ENCODE results near the gene SNORC. TPM values are rescaled to one million over a fixed set of nuclear protein-coding genes. Genes with fewer than 3 reads are reported as not detected.

SNORC gene
- total and polyA plus RNA-seq, 2 experiments from 2014 or later = 0.39 TPM; not detected in 1

DNA sequence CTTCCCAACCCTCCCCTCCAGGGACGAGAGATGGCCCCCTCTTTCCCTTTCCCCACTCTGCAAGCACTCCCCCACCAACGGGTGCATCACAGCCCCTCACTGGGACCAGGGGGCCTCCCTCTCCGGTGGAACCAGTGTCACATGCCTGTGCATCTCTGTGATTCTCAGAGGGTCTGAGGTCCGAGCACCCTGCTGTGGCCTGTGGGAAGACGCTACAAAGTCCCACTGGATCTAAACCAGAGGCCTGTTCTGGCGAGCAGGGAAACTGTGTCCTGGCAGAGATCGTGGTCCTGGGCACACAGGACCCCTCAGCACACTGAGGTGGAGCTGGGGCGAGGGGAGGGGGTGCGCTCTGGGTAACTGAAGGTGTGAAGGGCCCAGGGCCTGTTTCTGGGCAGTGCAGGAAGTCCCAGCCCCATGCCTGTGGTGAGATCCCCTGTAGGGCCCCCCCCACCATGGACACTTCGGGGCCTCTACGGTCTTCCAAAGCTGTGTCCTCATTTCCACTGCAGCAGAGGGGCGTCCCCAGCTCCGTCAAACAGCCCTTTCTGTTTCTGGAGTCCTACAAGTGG lies 8.0 kb downstream of the SNORC start:
- Histone ChIP-seq H3F3A (ENCODE audit: insufficient read depth) (no peaks in the 10 kb centered on the region), H3K4me1 (ENCODE audit: insufficient read depth) (no peaks in the 10 kb centered on the region), H3K4me3 (no peak overlapping the region), H3K9me3 (ENCODE audit: low read depth) (no peaks in the 10 kb centered on the region), H3K27ac (no peak overlapping the region), H4K20me1 (ENCODE audit: insufficient read depth) (no peaks in the 10 kb centered on the region), H3K36me3 (ENCODE audit: low read depth) (no peaks in the 10 kb centered on the region), H3K9me2 (ENCODE audit: insufficient read depth) (no peaks in the 10 kb centered on the region), H3K79me2 (ENCODE audit: insufficient read depth) (no peaks in the 10 kb centered on the region), H3K9ac (no peak overlapping the region), H3K4me2 (ENCODE audit: unreplicated experiment) (no peak overlapping the region), H2AFZ (no peak overlapping the region), H3K27me3 (replicated peaks; ENCODE audit: insufficient read depth) (no peaks in the 10 kb centered on the region)
- in situ Hi-C loops (cut with MboI) = no loop called here
- DNase-seq = no peak
- WGBS, 2 experiments (ENCODE audit: low coverage in 1 of 2, low lambda C conversion rate in 2 of 2, missing lambda C conversion rate in 2 of 2) = 93 to 95% methylated on average over 13 of the region's 13 CpGs
- TF ChIP-seq EZH2phosphoT487 (IDR thresholded peaks at IDR 0.05; ENCODE audit: insufficient read depth, low read depth) = no peak
- no peak for TF ChIP-seq EZH2 (IDR thresholded peaks at IDR 0.05; ENCODE audit: insufficient read depth, poor library complexity, severe bottlenecking)

GRCh38 chr2:232878855-232879617 lies 9.0 kb downstream of the SNORC start:
- H3K27ac ChIP-seq = no peak overlapping the region
- 89 to 91% methylated on average over 14 to 20 of the region's 20 CpGs for WGBS, 2 experiments (ENCODE audit: low coverage in 1 of 2, low lambda C conversion rate in 2 of 2, missing lambda C conversion rate in 2 of 2)
- H3K9me3 ChIP-seq (ENCODE audit: low read depth) = no peaks in the 10 kb centered on the region
- in situ Hi-C loops (cut with MboI) = no loop called here
- no peaks in the 10 kb centered on the region for H4K20me1 ChIP-seq (ENCODE audit: insufficient read depth)
- H3F3A ChIP-seq (ENCODE audit: insufficient read depth) = no peaks in the 10 kb centered on the region
- H3K4me2 ChIP-seq (ENCODE audit: unreplicated experiment) = no peak overlapping the region
- H3K9ac ChIP-seq = no peak overlapping the region
- H3K4me3 ChIP-seq = no peak overlapping the region
- H3K4me1 ChIP-seq (ENCODE audit: insufficient read depth) = no peaks in the 10 kb centered on the region
- DNase-seq = no peak
- H2AFZ ChIP-seq = no peak overlapping the region
- no peaks in the 10 kb centered on the region for H3K27me3 ChIP-seq (replicated peaks; ENCODE audit: insufficient read depth)
- no peaks in the 10 kb centered on the region for H3K36me3 ChIP-seq (ENCODE audit: low read depth)
- H3K79me2 ChIP-seq (ENCODE audit: insufficient read depth) = no peaks in the 10 kb centered on the region
- no peaks in the 10 kb centered on the region for H3K9me2 ChIP-seq (ENCODE audit: insufficient read depth)
- TF ChIP-seq EZH2phosphoT487 (IDR thresholded peaks at IDR 0.05; ENCODE audit: insufficient read depth, low read depth) (no peak), EZH2 (IDR thresholded peaks at IDR 0.05; ENCODE audit: insufficient read depth, poor library complexity, severe bottlenecking) (no peak)

- Histone ChIP-seq H3K4me2 (ENCODE audit: unreplicated experiment) (no peak overlapping the region), H3K27ac (no peak overlapping the region), H3K9me3 (ENCODE audit: low read depth) (no peaks in the 10 kb centered on the region), H3K36me3 (ENCODE audit: low read depth) (no peaks in the 10 kb centered on the region), H2AFZ (no peak overlapping the region), H3K79me2 (ENCODE audit: insufficient read depth) (no peaks in the 10 kb centered on the region), H3K27me3 (replicated peaks; ENCODE audit: insufficient read depth) (no peaks in the 10 kb centered on the region), H3K9me2 (ENCODE audit: insufficient read depth) (no peaks in the 10 kb centered on the region), H3K4me3 (no peak overlapping the region), H3K9ac (no peak overlapping the region), H3K4me1 (ENCODE audit: insufficient read depth) (no peaks in the 10 kb centered on the region), H4K20me1 (ENCODE audit: insufficient read depth) (no peaks in the 10 kb centered on the region), H3F3A (ENCODE audit: insufficient read depth) (no peaks in the 10 kb centered on the region)
- no peak for DNase-seq
- in situ Hi-C loops (cut with MboI) = no loop called here
- WGBS, 2 experiments (ENCODE audit: low coverage in 1 of 2, low lambda C conversion rate in 2 of 2, missing lambda C conversion rate in 2 of 2) = 83 to 90% methylated on average over 19 to 21 of the region's 21 CpGs
- no peak for TF ChIP-seq EZH2phosphoT487 (IDR thresholded peaks at IDR 0.05; ENCODE audit: insufficient read depth, low read depth)
- TF ChIP-seq EZH2 (IDR thresholded peaks at IDR 0.05; ENCODE audit: insufficient read depth, poor library complexity, severe bottlenecking) = no peak
These were observed 9.8 kb downstream of the SNORC start for GRCh38 chr2:232879618-232880494.

GRCh38 chr2:232880764-232881351 lies 10.8 kb downstream of the SNORC start:
- 79 to 80% methylated on average over 17 of the region's 17 CpGs for WGBS, 2 experiments (ENCODE audit: low coverage in 1 of 2, low lambda C conversion rate in 2 of 2, missing lambda C conversion rate in 2 of 2)
- Histone ChIP-seq H3K27me3 (replicated peaks; ENCODE audit: insufficient read depth) (0 out of 2 replicates have a peak, but pooled peaks cover under 1% of the 10 kb centered on the region), H3K4me1 (ENCODE audit: insufficient read depth) (no peaks in the 10 kb centered on the region), H3K9me2 (ENCODE audit: insufficient read depth) (no peaks in the 10 kb centered on the region), H3K4me2 (ENCODE audit: unreplicated experiment) (no peak overlapping the region), H3K36me3 (ENCODE audit: low read depth) (no peaks in the 10 kb centered on the region), H3F3A (ENCODE audit: insufficient read depth) (no peaks in the 10 kb centered on the region), H3K79me2 (ENCODE audit: insufficient read depth) (no peaks in the 10 kb centered on the region), H3K4me3 (no peak overlapping the region), H3K9me3 (ENCODE audit: low read depth) (no peaks in the 10 kb centered on the region), H3K27ac (no peak overlapping the region), H3K9ac (no peak overlapping the region), H4K20me1 (ENCODE audit: insufficient read depth) (no peaks in the 10 kb centered on the region), H2AFZ (no peak overlapping the region)
- in situ Hi-C loops (cut with MboI) = no loop called here
- no peak for DNase-seq
- TF ChIP-seq EZH2 (IDR thresholded peaks at IDR 0.05; ENCODE audit: insufficient read depth, poor library complexity, severe bottlenecking) (no peak), EZH2phosphoT487 (IDR thresholded peaks at IDR 0.05; ENCODE audit: insufficient read depth, low read depth) (no peak)

Measured in GM23248 (cell line).